T-cell (primary cell): ENCODE measurements around the gene DCP1A. TPM values are rescaled to one million over a fixed set of nuclear protein-coding genes. Genes with fewer than 3 reads are reported as not detected.
A peak's percentile ranks its signal among the peaks of the same experiment; 100 is the strongest.

Experiments used
- ATAC-seq, 4 experiments: fragments of 200-7000 bp in 3 of 4; fragments of 150-1000 bp in 1 of 4; cut with Tn5 transposase; replicated peaks in 1 of 4; 1 replicate in 3 of 4; 2 replicates in 1 of 4; pipeline ENCODE4 v1.10.0; 2021; ENCODE audit warnings: moderate library complexity in 3 of 4, mild to moderate bottlenecking in 2 of 4, moderate number of reproducible peaks in 1 of 4
- CTCF ChIA-PET, 2 donors: fragments of 300-600 bp; sonication (Branson Sonifier 250); formaldehyde crosslinking; loops; one replicate each; lab custom pipeline; 2022; ENCODE audit warnings: antibody characterized with exemption in 2 of 2; lab: Charles Lee
- POLR2A ChIA-PET, 2 donors: fragments of 300-600 bp; sonication (Branson Sonifier 250); formaldehyde crosslinking; loops; one replicate each; lab custom pipeline; 2022; ENCODE audit warnings: antibody characterized with exemption in 2 of 2; lab: Charles Lee
- DNase-seq, 35 experiments: peaks; one replicate each; pipeline versions ENCODE4 v3.0.0 to v3.0.0-alpha.2; 2013 to 2023
- H3K27ac ChIP-seq: one replicate; pipeline ENCODE4 v1.5.1; 2013; ENCODE audit warnings: low read length
- H3K27me3 ChIP-seq, 2 experiments: replicated peaks in 1 of 2; 1 replicate in 1 of 2; 2 replicates in 1 of 2; pipeline versions ENCODE4 v1.6.1 to v1.7.0; 2013; ENCODE audit warnings: low read length in 1 of 2, mixed read lengths in 1 of 2; ENCODE audit not compliant: control insufficient read depth in 2 of 2, insufficient read depth in 2 of 2; ENCODE audit errors: extremely low read depth in 1 of 2
- H3K36me3 ChIP-seq, 2 donors: 1 replicate in 1 of 2; 2 replicates in 1 of 2; pipeline versions ENCODE4 v1.6.1 to v1.7.0; 2013; ENCODE audit warnings: low read length in 1 of 2; ENCODE audit not compliant: control insufficient read depth in 2 of 2, insufficient read depth in 1 of 2; ENCODE audit errors: extremely low read depth in 1 of 2
- H3K4me1 ChIP-seq, 2 experiments: 1 replicate in 1 of 2; 2 replicates in 1 of 2; pipeline versions ENCODE4 v1.6.1 to v1.7.0; 2013; ENCODE audit warnings: low read length in 2 of 2, mixed read lengths in 1 of 2; ENCODE audit not compliant: insufficient read depth in 2 of 2, control insufficient read depth in 1 of 2; ENCODE audit errors: extremely low read depth in 1 of 2
- H3K4me3 ChIP-seq, 2 donors: 1 replicate in 1 of 2; 2 replicates in 1 of 2; pipeline versions ENCODE4 v1.5.1 to v1.7.0; 2013; ENCODE audit warnings: mild to moderate bottlenecking in 2 of 2, low read length in 1 of 2, moderate library complexity in 1 of 2; ENCODE audit not compliant: control insufficient read depth in 1 of 2; ENCODE audit errors: extremely low read depth in 1 of 2
- H3K9me3 ChIP-seq: 2 replicates; pipeline ENCODE4 v1.7.0; 2013
- H3K27ac Mint-ChIP-seq, 2 donors: one replicate each; pipeline ENCODE4 v1.8.0; 2020 to 2021; ENCODE audit warnings: mild to moderate bottlenecking in 2 of 2, mixed read lengths in 2 of 2
- H3K27me3 Mint-ChIP-seq, 2 donors: one replicate each; pipeline ENCODE4 v1.8.0; 2021 to 2022; ENCODE audit warnings: mixed read lengths in 2 of 2
- H3K36me3 Mint-ChIP-seq: one replicate; pipeline ENCODE4 v1.8.0; 2021; ENCODE audit warnings: mixed read lengths
- H3K4me1 Mint-ChIP-seq, 3 donors: one replicate each; pipeline ENCODE4 v1.8.0; 2020 to 2022; ENCODE audit warnings: mixed read lengths in 3 of 3, mild to moderate bottlenecking in 1 of 3
- H3K4me3 Mint-ChIP-seq, 3 donors: one replicate each; pipeline ENCODE4 v1.8.0; 2020 to 2022; ENCODE audit warnings: mild to moderate bottlenecking in 3 of 3, mixed read lengths in 3 of 3, moderate library complexity in 3 of 3
- H3K9me3 Mint-ChIP-seq, 3 donors: one replicate each; pipeline ENCODE4 v1.8.0; 2020 to 2022; ENCODE audit warnings: mixed read lengths in 3 of 3
- WGBS: methylation state at CpG from one replicate; pipeline ENCODE4 v1.1.5; 2013; ENCODE audit warnings: missing lambda C conversion rate; ENCODE audit not compliant: insufficient coverage; 5-methylcytosine and 5-hydroxymethylcytosine counted together
- total RNA-seq, 35 experiments: library from RNA in 6 of 35; stranded (reverse) in 6 of 35; fragments of 120-200 nt in 1 of 35; gene quantifications; one replicate each; pipeline versions ENCODE4 v1.2.1 to v1.2.4 and lab custom pipeline; 2013 to 2026

DCP1A gene
- total RNA-seq, 5 donors from 2014 or later (not counting 1 experiment from before 2014, with no cell fraction given) = 32.2 to 44.2 (median 39.7) TPM

- Mint-ChIP-seq H3K9me3 (no peaks in the 10 kb centered on the region), H3K4me3 (no peak overlapping the region), H3K36me3 (peaks cover 12% of the 10 kb centered on the region), H3K4me1 (peaks cover 0 to 3% (median 2%) of the 10 kb centered on the region in 3 donors), H3K27ac (no peak overlapping the region), H3K27me3 (no peaks in the 10 kb centered on the region)
- Histone ChIP-seq H3K27me3 (no peaks in the 10 kb centered on the region), H3K36me3 (peaks cover 27 to 77% of the 10 kb centered on the region in 2 donors), H3K9me3 (no peaks in the 10 kb centered on the region), H3K4me1 (peaks cover 0 to 8% of the 10 kb centered on the region in 2 experiments), H3K27ac (no peak overlapping the region), H3K4me3 (no peak overlapping the region)
- POLR2A ChIA-PET = no interaction called here
- WGBS = no CpG with 5 or more reads among the region's 4 CpGs
- ATAC-seq = no peak
- DNase-seq = no peak
- CTCF ChIA-PET = no interaction called here
Observed at GRCh38 chr3:53238886-53239285, 108.5 kb downstream of the DCP1A start.

GRCh38 chr3:53238051-53238850 is 109.1 kb downstream of the DCP1A start:
- H3K36me3 Mint-ChIP-seq = peaks cover 13% of the 10 kb centered on the region
- H3K4me1 Mint-ChIP-seq = no peaks in the 10 kb centered on the region
- H3K27ac ChIP-seq = no peak overlapping the region
- peaks cover 30 to 77% of the 10 kb centered on the region in 2 donors for H3K36me3 ChIP-seq
- peaks cover 0 to 4% of the 10 kb centered on the region in 2 experiments for H3K4me1 ChIP-seq
- H3K9me3 ChIP-seq = no peaks in the 10 kb centered on the region
- ChIA-PET CTCF (no interaction called here), POLR2A (no interaction called here)
- no peak for ATAC-seq
- H3K27ac Mint-ChIP-seq = no peak overlapping the region
- H3K4me3 Mint-ChIP-seq = no peak overlapping the region
- no peaks in the 10 kb centered on the region for H3K9me3 Mint-ChIP-seq
- no peaks in the 10 kb centered on the region for H3K27me3 ChIP-seq
- no peak overlapping the region for H3K4me3 ChIP-seq
- WGBS = 92% methylated on average over 5 of the region's 6 CpGs
- DNase-seq = no peak
- no peaks in the 10 kb centered on the region for H3K27me3 Mint-ChIP-seq

- H3K9me3 Mint-ChIP-seq = no peaks in the 10 kb centered on the region
- no peak overlapping the region for H3K4me3 Mint-ChIP-seq
- Histone ChIP-seq H3K27me3 (no peaks in the 10 kb centered on the region), H3K27ac (no peak overlapping the region), H3K36me3 (peaks cover 36 to 87% of the 10 kb centered on the region in 2 donors), H3K4me3 (no peak overlapping the region), H3K4me1 (no peaks in the 10 kb centered on the region), H3K9me3 (no peaks in the 10 kb centered on the region)
- ATAC-seq = peak in 1 of 4 experiments; percentile 26
- H3K4me1 Mint-ChIP-seq = no peaks in the 10 kb centered on the region
- H3K27ac Mint-ChIP-seq = no peak overlapping the region
- no peak for DNase-seq
- ChIA-PET CTCF (no interaction called here), POLR2A (no interaction called here)
- H3K36me3 Mint-ChIP-seq = peaks cover 15% of the 10 kb centered on the region
- WGBS = 87% methylated on average over 9 of the region's 9 CpGs
- no peaks in the 10 kb centered on the region for H3K27me3 Mint-ChIP-seq
Observed at GRCh38 chr3:53236112-53236841, 111.1 kb downstream of the DCP1A start.

- Mint-ChIP-seq H3K4me3 (no peak overlapping the region), H3K4me1 (no peaks in the 10 kb centered on the region), H3K36me3 (peaks cover 17% of the 10 kb centered on the region), H3K9me3 (no peaks in the 10 kb centered on the region), H3K27ac (no peak overlapping the region), H3K27me3 (no peaks in the 10 kb centered on the region)
- DNase-seq = no peak
- Histone ChIP-seq H3K4me3 (no peak overlapping the region), H3K27me3 (no peaks in the 10 kb centered on the region), H3K9me3 (no peaks in the 10 kb centered on the region), H3K27ac (no peak overlapping the region), H3K36me3 (peaks cover 31 to 87% of the 10 kb centered on the region in 2 donors), H3K4me1 (no peaks in the 10 kb centered on the region)
- ATAC-seq = no peak
- ChIA-PET CTCF (no interaction called here), POLR2A (no interaction called here)
- WGBS = 85% methylated on average over 5 of the region's 6 CpGs
Observed at GRCh38 chr3:53235545-53235944, 111.8 kb downstream of the DCP1A start.

- DNase-seq = no peak
- ATAC-seq = no peak
- H3K36me3 Mint-ChIP-seq = peaks cover 17% of the 10 kb centered on the region
- no peaks in the 10 kb centered on the region for H3K27me3 Mint-ChIP-seq
- H3K9me3 Mint-ChIP-seq = no peaks in the 10 kb centered on the region
- ChIA-PET POLR2A (no interaction called here), CTCF (interaction anchor here in 1 of 2 donors (0.5 kb wide), 1 partner anchor 43 kb away, joined by 4 read pairs; no protein-coding TSS in a partner anchor)
- H3K4me1 Mint-ChIP-seq = no peaks in the 10 kb centered on the region
- Histone ChIP-seq H3K27ac (no peak overlapping the region), H3K36me3 (peaks cover 34 to 87% of the 10 kb centered on the region in 2 donors), H3K4me3 (no peak overlapping the region), H3K4me1 (no peaks in the 10 kb centered on the region), H3K27me3 (no peaks in the 10 kb centered on the region), H3K9me3 (no peaks in the 10 kb centered on the region)
- WGBS = 99% methylated on average over 8 of the region's 10 CpGs
- no peak overlapping the region for H3K4me3 Mint-ChIP-seq
- no peak overlapping the region for H3K27ac Mint-ChIP-seq
Observed at GRCh38 chr3:53234841-53235232, 112.5 kb downstream of the DCP1A start.

GRCh38 chr3:53234130-53234840 is 113.1 kb downstream of the DCP1A start:
- Histone ChIP-seq H3K36me3 (peaks cover 38 to 87% of the 10 kb centered on the region in 2 donors), H3K4me1 (no peaks in the 10 kb centered on the region), H3K4me3 (no peak overlapping the region), H3K9me3 (no peaks in the 10 kb centered on the region), H3K27me3 (no peaks in the 10 kb centered on the region), H3K27ac (no peak overlapping the region)
- ChIA-PET CTCF (no interaction called here), POLR2A (interaction anchor here in 1 of 2 donors (0.5 kb wide), 1 partner anchor 313 kb away, joined by 3 read pairs; no protein-coding TSS in a partner anchor)
- Mint-ChIP-seq H3K27me3 (no peaks in the 10 kb centered on the region), H3K4me3 (no peak overlapping the region), H3K9me3 (no peaks in the 10 kb centered on the region), H3K27ac (peak overlapping the region in 1 of 2 donors; percentile 39), H3K36me3 (peaks cover 17% of the 10 kb centered on the region), H3K4me1 (no peaks in the 10 kb centered on the region)
- DNase-seq (no peak), ATAC-seq (no peak)
- WGBS = 76% methylated on average over 12 of the region's 15 CpGs
